SU-DHL-6 (cell line): ENCODE data around the gene RPS6KA5.

Experiments used
- H2AFZ ChIP-seq: fragments of 200-600 bp; sonication (generic); 2 replicates; pipeline ENCODE4 v1.6.1; 2014; ENCODE audit warnings: low read depth, mild to moderate bottlenecking, moderate library complexity, mixed read lengths, antibody characterized with exemption, low read length; ENCODE audit not compliant: severe bottlenecking
- H3F3A ChIP-seq: fragments of 200-600 bp; shearing (Covaris generic); 2 replicates; pipeline ENCODE4 v1.6.0; 2016; ENCODE audit warnings: antibody characterized with exemption, mild to moderate bottlenecking; ENCODE audit not compliant: insufficient read depth
- H3K27ac ChIP-seq: fragments of 200-600 bp; sonication (generic); 2 replicates; pipeline ENCODE4 v1.5.1; 2016; ENCODE audit warnings: low read depth, mild to moderate bottlenecking, low read length, moderate library complexity, mixed read lengths
- H3K27me3 ChIP-seq: fragments of 200-600 bp; sonication (generic), shearing (Covaris generic); 2 replicates; pipeline ENCODE4 v1.6.0; 2014; ENCODE audit warnings: mild to moderate bottlenecking, low read length
- H3K36me3 ChIP-seq: fragments of 200-600 bp; sonication (generic); 2 replicates; pipeline ENCODE4 v1.6.1; 2014; ENCODE audit warnings: mild to moderate bottlenecking, low read length, mixed read lengths
- H3K4me2 ChIP-seq: fragments of 300-600, 200-600 bp; shearing (Covaris generic), sonication (generic); 2 replicates; pipeline ENCODE4 v1.6.0; 2014; ENCODE audit warnings: low read length, low read depth, mild to moderate bottlenecking; ENCODE audit not compliant: poor library complexity, severe bottlenecking
- H3K4me3 ChIP-seq: fragments of 200-600 bp; sonication (generic); 2 replicates; pipeline ENCODE4 v1.5.1; 2014; ENCODE audit warnings: antibody characterized with exemption, low read length, mild to moderate bottlenecking, mixed read lengths; ENCODE audit not compliant: insufficient read depth, poor library complexity, severe bottlenecking
- H3K79me2 ChIP-seq: fragments of 200-600 bp; sonication (generic); 2 replicates; pipeline ENCODE4 v1.6.1; 2014; ENCODE audit warnings: mild to moderate bottlenecking, low read length, moderate library complexity; ENCODE audit not compliant: insufficient read depth
- H3K9ac ChIP-seq: fragments of 200-600 bp; sonication (generic); 2 replicates; pipeline ENCODE4 v1.7.0; 2014; ENCODE audit warnings: mild to moderate bottlenecking, low read length
- H3K9me2 ChIP-seq: fragments of 200-600 bp; sonication (generic); replicated peaks from 2 replicates; pipeline ENCODE4 v1.6.1; 2014; ENCODE audit warnings: low read length; ENCODE audit not compliant: insufficient read depth
- H3K9me3 ChIP-seq: fragments of 200-600 bp; sonication (generic); 2 replicates; pipeline ENCODE4 v1.6.1; 2014; ENCODE audit warnings: low read length, mixed read lengths; ENCODE audit not compliant: insufficient read depth
- H4K20me1 ChIP-seq: fragments of 200-600 bp; sonication (generic); 2 replicates; pipeline ENCODE4 v1.6.1; 2014; ENCODE audit warnings: low read depth, mild to moderate bottlenecking, antibody characterized with exemption, low read length, moderate library complexity, mixed read lengths
- EZH2phosphoT487 ChIP-seq: fragments of 200-600 bp; sonication (generic), shearing (Covaris generic); conservative IDR thresholded peaks from 2 replicates; pipeline ENCODE4 v1.6.1; 2018; ENCODE audit warnings: mild to moderate bottlenecking, antibody characterized with exemption, low read length, moderate library complexity, mixed read lengths
- TF ChIP-seq, protein P1 (sequence below): fragments of 200-600 bp; sonication (generic); IDR thresholded peaks from one replicate; pipeline ENCODE4 v1.5.1; 2017; ENCODE audit warnings: antibody characterized with exemption, mild to moderate bottlenecking, low read length, moderate library complexity; ENCODE audit not compliant: insufficient read depth, poor library complexity, severe bottlenecking

The RPS6KA5 gene

DNA sequence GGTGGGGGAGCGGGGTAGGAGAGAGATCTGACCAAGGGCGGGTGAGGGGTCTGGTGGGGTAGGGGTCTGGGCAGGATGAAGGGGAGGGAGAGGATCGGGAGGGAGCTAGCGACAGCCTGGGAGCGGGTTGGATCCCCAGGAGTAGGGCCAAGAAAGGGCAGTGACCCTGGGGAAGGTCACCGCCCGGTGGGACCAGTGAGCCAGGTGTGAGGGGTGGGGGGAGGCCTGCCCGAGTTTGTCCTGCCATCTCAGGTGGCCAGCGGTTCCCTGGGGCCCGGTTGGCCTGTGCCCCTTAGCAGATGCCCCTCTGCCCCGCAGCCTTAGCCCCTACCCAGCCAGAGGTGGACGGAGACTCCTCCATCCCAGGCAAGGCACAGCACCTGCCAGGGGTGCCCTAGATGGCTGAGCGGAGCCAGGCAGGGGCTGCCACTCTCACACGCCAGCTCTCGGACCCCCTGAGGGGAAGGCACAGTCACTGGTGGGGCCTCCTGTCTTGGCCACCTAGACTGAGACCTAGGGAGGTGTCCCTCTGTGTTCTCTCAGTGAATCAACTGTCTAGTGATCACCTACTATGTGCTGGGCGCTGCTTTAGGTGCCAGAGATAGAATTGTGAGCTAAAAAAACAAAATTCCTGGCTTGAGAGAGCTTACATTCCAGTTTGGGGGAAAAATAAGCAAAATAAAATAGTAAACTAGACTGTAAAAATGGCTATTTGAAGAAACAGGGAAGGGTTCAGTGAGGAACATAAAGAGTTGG is 243.6 kb downstream of the RPS6KA5 start:
- H4K20me1 ChIP-seq, result no peaks in the 10 kb centered on the region
- no peaks in the 10 kb centered on the region for H3K9me2 ChIP-seq
- no peak overlapping the region for H3K4me2 ChIP-seq
- H3K27ac ChIP-seq, result no peak overlapping the region
- no peak overlapping the region for H2AFZ ChIP-seq
- TF ChIP-seq EZH2phosphoT487, result no peak
- TF ChIP-seq, protein P1, sequence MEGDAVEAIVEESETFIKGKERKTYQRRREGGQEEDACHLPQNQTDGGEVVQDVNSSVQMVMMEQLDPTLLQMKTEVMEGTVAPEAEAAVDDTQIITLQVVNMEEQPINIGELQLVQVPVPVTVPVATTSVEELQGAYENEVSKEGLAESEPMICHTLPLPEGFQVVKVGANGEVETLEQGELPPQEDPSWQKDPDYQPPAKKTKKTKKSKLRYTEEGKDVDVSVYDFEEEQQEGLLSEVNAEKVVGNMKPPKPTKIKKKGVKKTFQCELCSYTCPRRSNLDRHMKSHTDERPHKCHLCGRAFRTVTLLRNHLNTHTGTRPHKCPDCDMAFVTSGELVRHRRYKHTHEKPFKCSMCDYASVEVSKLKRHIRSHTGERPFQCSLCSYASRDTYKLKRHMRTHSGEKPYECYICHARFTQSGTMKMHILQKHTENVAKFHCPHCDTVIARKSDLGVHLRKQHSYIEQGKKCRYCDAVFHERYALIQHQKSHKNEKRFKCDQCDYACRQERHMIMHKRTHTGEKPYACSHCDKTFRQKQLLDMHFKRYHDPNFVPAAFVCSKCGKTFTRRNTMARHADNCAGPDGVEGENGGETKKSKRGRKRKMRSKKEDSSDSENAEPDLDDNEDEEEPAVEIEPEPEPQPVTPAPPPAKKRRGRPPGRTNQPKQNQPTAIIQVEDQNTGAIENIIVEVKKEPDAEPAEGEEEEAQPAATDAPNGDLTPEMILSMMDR, result no peak
- no peak overlapping the region for H3K4me3 ChIP-seq
- no peaks in the 10 kb centered on the region for H3K27me3 ChIP-seq
- H3K9ac ChIP-seq, result no peak overlapping the region
- H3F3A ChIP-seq, result no peaks in the 10 kb centered on the region
- no peaks in the 10 kb centered on the region for H3K9me3 ChIP-seq
- H3K36me3 ChIP-seq, result no peaks in the 10 kb centered on the region
- no peaks in the 10 kb centered on the region for H3K79me2 ChIP-seq

DNA sequence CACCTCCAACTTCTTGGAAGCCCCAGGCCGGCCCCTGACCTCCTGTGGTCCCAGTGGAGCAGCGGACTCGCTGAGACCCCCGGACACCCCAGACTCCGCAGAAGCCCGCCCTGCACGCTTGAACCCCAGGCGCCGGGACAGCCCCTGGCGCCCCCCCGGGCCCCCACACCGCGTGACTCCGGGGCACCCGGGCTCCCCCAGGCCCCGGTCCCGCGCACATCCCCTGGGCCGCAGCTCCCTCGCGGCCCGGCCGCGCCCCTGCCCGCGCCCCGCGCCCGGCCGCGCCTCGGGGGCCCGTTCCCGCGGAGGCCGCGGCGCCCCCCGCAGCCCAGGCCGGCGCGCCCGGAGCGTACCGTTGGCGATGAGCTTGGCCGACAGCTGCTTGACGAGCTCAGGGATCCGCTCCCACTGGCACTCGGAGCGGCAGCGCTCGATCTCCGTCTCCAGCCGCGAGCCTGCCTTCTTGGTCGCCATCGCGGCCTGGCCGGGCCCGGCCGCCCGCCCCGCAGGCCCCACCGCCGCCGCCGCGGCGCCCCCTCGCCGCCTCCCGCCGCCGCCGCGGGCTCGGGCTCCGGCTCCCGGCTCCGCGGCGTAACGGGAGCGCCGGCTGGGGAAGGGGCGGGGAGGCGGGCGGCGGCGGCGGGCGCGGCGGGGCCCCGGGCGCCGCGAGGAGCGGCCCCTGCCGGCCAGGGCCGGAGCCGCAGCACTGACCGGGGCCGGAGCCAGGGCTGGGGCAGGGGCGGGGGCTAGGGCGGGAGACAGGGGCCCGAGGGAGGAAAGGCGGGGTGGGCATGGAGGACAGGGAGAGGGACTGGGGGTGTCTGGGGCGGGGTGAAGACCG is 244.4 kb downstream of the RPS6KA5 start, which contains the start of gene TTC7B:
TTC7B (minus strand) TSS at position 609 of the 841 bp plus-strand sequence; CDS start at position 474, 135 bp downstream.
- Histone ChIP-seq H4K20me1 (no peaks in the 10 kb centered on the region), H3F3A (no peaks in the 10 kb centered on the region), H3K9ac (no peak within 1 kb of the TSS), H3K4me3 (no peak within 1 kb of the TSS), H3K9me3 (no peaks in the 10 kb centered on the region), H3K27me3 (no peaks in the 10 kb centered on the region), H3K9me2 (no peaks in the 10 kb centered on the region), H3K79me2 (no peaks in the 10 kb centered on the region), H3K4me2 (no peak within 1 kb of the TSS), H3K36me3 (no peaks in the 10 kb centered on the region), H3K27ac (no peak within 1 kb of the TSS), H2AFZ (no peak within 1 kb of the TSS)
- TF ChIP-seq, protein P1, result no peak
- TF ChIP-seq EZH2phosphoT487, result no peak

DNA sequence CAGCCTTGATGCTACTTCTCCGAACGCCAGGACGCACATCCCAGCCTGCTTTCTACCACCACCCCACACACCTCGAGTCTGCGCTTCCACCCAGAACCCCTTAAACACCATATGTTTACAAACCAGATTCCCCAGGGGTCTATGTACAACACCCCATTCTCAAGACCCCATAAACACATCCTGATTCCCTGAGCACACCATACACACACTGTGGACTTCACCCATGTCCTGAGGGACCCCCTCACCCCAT is 244.9 kb downstream of the RPS6KA5 start:
- TF ChIP-seq, protein P1, result no peak
- no peak for TF ChIP-seq EZH2phosphoT487
- Histone ChIP-seq H4K20me1 (no peaks in the 10 kb centered on the region), H3K27me3 (no peaks in the 10 kb centered on the region), H3K9me3 (no peaks in the 10 kb centered on the region), H3K4me2 (no peak overlapping the region), H3K4me3 (no peak overlapping the region), H3K9ac (no peak overlapping the region), H3F3A (no peaks in the 10 kb centered on the region), H2AFZ (no peak overlapping the region), H3K79me2 (no peaks in the 10 kb centered on the region), H3K36me3 (no peaks in the 10 kb centered on the region), H3K27ac (no peak overlapping the region), H3K9me2 (no peaks in the 10 kb centered on the region)
